CD4-positive, alpha-beta T cell treated with Interleukin-17A for 1 hour (primary cell): ENCODE measurements around the gene RAD9A.

Experiments
- DNase-seq: peaks from one replicate; pipeline ENCODE4 v3.0.0-alpha.2; 2020

The RAD9A gene

DNA sequence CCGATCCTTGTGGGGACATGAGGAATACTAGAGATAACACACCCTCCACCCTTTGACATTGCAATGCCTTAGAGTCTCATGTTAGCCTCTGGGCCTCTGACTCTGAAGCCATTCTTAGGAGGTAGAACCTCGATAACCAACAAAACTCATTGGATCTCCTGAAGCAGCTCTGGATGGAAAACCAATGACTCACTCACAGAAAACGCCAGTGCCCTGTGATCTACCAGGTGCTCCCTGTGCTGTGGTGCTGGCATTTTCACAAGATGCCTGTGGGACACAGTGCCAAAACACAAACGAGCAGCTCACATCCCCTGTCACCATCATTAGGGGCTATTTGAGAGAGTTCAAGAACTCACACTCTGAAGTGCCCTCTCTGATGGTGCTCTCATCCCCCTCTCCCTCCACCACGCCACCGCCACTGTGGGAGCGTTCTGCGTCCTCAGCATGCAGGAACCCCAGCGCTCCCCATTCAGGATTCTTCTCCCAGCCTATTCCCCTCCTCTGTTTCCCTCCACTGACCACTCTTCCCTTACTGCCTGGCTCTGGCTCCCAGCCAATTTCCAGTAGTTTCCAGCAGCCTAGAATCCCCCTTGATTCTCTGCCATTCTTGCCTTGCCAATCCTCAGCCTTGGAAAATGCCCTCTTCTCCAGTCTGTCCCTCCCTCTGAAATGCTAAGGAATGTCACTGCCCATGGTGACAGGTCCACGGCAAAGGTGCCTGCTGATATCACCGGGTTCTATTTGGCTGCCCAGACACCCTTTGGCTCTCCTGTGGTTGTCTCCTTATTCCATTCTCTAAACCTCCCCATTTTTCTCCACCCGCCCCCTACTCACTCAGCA lies 33.7 kb upstream of the RAD9A start:
- DNase-seq, result no peak

DNA sequence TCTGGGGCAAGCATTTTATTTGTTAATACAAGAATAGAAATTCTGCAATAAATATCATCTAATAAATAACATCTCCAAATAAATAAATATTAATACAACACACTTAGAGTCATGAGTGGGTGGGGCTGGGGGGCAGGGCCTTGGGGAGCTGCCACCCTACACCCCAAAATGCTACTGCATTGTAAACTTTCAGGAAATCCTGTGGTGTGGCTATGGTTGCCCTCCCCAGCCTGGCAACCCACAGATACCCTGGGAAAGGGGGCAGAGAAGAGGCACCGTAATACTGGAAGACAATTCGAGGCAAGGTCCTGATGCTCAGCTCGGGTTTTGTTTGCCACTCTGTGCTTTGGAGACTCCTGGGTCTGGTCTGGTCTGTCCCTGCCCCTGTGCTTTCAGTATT lies 27.6 kb upstream of the RAD9A start:
- DNase-seq, result peak; percentile 32

DNA sequence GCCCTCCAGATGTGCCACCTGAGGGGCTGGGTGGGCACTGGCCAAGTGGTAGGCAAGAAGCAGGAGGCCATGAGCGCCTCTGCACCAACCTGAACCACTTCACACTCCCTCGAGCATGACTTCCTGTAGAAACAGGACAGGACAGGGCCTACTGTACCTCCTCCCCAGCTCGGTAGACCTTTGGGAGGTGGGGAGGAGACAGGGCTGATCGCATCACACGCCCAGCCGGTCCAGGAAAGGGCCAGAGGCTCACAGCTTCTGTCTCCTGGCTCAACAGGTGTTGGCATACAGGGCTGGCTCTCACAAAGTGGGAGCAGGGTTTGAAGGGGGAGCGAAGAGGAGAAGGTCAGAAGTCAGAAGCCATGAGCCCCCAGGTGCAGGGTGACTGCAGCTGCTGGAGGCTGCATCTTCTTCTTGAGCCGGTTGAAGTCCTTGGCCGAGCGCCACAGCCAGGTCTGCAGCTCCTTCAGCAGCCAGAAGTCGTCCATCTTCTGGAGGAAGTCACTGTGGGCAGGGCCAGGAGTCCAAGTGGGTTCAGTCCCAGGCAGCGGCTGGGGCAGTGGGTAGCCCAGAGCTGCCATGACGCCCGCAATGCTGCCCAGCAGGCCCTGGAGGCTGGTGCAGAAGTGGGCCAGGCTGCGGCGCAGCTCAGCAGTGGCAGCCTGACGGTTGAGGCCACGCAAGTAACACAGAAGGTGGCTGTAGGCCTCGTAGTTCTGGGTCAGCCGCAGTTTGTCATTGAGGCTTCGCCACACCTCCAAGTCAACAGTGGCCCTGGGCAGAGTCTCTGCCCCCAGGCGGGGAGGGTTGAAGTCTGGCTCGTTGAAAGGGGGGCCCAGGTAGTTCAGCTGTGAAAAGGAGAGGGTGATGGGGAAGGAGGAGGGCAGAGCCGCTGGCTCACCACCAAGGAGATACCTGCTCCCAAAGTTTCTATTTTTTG lies 26.7 kb upstream of the RAD9A start:
- no peak for DNase-seq

DNA sequence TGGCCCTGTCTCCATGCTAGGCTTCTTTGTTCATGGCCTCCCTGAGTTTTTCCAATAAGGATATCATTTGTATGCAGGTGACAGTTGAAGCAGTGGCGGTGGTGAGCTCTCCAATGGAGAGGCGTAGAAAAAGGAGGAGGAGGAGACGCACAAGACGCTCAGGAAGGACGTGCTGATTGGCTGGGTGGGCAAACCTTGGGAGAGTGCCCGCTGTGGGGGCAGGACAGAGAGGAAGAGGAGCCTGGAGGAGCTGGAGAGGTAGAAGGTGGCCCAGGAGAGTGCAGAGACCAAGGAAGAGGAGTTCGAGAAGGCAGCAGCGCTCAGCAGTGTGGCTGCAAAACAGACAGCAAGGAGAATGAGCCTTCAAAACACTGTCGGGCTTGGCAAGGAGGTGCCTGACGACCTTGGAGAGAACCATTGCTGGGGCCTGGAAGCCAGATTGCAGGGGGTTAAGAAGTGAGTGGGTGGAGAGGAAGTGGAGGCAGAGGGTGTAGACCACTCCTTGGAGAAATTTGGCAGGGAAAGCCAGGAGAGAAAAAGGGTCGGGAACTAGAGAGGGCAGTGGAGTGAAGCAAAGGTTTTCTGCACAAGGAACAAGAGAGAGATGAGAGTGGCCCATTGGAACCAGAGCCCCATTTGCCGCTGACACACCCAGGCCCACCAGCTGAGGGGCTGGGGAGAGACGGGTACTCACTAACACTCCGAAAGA lies 25.9 kb upstream of the RAD9A start:
- no peak for DNase-seq

DNA sequence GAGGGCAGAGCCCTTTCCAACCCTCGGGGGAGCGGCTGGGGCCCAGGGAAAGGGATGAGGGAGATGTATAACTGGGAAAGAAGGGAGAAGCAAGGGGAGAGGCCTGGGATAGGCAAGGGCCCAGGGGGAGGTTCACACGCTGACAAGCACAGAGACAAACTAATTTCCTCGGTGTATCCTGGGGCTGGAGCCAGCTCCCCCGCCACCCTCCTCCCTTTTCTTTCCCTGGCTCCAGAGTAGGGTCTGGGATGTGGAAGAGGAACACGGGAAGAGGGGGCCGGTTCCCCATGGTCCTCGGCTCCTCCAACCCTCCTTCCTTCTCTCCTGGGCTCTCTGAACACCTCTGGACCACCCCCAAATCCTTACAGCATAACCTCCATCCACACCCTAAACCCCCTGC lies 25.2 kb upstream of the RAD9A start:
- DNase-seq, result no peak

GRCh38 chr11:67366961-67367760 lies 24.6 kb upstream of the RAD9A start:
- DNase-seq, result no peak

DNA sequence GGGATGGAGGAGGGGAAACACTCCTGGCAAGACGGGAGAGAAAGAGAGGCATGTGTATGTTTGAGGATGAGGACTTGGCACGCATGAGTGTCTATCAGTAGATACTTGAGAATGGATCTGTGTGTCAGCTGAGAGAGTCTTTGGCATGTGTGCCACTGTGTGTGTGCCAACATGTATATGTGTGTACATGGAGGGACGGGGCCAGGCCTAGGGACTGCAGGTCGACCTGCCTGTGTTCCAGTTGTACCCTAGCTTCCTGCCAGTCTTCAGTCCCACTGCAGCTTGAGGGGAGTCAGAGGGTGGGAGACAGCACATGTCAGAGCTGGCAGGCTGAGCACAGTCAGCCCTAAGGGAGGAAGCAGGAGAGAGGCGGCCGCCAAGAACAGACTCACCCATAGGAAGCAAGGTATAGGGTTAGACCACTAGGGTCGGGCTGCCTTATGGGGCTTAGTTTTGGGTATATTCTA lies 24.0 kb upstream of the RAD9A start:
- DNase-seq, result no peak

- DNase-seq, result peak; percentile 51
Observed at GRCh38 chr11:67368621-67369020, 23.2 kb upstream of the RAD9A start.

GRCh38 chr11:67369275-67369674 lies 22.5 kb upstream of the RAD9A start:
- DNase-seq, result no peak

DNA sequence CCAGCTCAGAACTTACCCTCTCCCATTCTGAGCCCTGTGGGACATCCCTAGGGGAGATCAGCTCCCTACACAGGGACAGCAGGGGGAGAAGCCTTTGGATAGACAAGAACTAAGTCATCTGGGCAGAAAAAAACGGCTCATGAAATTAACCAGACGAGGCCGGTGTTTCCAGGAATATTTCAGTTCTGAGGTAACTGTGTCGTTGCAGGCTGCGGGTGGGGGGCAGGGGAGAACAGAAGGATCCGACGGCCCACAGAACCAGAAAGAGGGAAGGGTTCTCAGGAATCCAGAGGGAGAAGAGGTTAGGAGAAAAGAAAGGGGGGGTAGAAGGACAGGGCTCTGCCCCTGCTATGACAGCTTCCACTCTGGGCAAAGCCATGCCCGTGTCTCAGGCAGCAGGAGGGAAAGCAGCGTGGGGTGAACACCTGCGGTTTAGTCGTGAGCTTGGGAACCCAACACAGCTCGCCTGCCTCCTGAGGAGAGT lies 21.9 kb upstream of the RAD9A start:
- DNase-seq, result no peak

- no peak for DNase-seq
Observed at GRCh38 chr11:67370351-67371076, 21.3 kb upstream of the RAD9A start.

- DNase-seq, result peak; percentile 46
Observed at GRCh38 chr11:67371189-67371910, 20.4 kb upstream of the RAD9A start.

- DNase-seq, result no peak
Observed at GRCh38 chr11:67371911-67372320, 19.9 kb upstream of the RAD9A start.

DNA sequence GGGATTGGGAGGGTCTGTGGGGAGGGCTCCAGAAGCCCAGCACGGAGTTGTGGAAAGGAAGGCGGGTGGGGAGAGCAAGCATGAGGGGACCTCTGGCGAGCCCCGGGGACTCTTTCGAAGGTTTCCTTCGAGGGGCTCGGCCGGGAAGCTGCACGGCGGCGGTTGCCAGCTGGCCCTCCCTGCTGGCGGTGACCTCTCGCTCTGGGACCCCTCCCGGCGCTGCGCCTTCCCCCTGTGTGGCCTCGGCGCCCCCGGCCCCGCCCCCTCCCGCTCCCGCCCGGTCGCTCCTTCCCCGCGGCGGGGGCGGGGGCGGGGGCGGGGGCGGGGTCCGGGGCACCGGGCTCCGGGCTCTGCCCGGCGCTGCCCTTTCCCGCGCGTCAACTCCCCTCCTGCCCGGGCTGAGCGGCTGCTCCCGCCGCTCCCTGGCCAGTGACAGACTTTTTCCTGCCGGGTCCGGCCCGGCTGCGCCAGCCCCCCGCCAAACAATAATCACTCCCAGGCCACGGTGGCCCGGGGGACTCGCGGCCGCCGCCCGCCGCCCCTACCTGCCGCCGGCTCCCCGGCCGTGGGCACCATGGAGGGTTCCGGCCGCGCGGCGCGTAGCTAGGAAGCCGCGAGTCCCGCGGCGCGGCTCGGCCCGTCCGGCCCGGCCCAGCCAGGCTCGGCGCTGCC lies 19.3 kb upstream of the RAD9A start:
- no peak for DNase-seq

DNA sequence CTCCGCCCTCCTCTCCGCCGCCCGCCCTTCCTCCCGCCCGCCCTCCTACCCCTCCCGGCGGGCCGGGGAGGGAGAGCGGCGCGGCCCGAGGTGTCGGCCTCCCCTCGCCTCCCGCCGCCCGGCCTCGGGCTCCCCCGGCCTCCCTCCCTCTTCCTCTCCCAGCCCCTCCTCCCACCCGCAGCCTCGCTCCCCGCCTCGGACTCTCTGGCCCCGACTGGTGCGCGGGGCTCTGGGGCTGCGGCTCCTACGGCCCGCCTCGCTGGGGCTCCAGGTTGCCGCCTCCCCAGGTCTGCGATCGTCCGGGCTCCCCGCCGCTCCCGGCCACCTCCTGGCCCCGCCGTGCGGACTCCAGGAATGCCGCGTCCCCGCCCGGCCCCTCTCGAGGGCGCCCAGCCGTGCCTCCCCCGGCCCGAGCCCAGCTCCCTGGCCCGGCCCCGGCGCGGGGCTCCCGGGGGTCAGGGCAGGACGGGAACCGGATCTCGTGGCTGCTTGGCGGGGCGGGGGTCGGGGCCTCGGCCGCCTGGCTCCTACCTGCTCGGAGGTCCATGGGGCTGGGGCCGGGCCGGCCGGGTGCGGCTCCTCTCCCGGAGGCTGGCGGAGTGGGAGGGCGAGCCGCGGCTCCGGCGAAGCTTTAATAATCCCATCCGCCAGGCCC lies 18.7 kb upstream of the RAD9A start, which contains the start of gene CLCF1:
Gene CLCF1, minus strand, starts transcription at position 606 of the 655 bp plus-strand sequence. Its CDS starts 59 bp downstream, at position 547.
- peak; percentile 49 for DNase-seq

DNA sequence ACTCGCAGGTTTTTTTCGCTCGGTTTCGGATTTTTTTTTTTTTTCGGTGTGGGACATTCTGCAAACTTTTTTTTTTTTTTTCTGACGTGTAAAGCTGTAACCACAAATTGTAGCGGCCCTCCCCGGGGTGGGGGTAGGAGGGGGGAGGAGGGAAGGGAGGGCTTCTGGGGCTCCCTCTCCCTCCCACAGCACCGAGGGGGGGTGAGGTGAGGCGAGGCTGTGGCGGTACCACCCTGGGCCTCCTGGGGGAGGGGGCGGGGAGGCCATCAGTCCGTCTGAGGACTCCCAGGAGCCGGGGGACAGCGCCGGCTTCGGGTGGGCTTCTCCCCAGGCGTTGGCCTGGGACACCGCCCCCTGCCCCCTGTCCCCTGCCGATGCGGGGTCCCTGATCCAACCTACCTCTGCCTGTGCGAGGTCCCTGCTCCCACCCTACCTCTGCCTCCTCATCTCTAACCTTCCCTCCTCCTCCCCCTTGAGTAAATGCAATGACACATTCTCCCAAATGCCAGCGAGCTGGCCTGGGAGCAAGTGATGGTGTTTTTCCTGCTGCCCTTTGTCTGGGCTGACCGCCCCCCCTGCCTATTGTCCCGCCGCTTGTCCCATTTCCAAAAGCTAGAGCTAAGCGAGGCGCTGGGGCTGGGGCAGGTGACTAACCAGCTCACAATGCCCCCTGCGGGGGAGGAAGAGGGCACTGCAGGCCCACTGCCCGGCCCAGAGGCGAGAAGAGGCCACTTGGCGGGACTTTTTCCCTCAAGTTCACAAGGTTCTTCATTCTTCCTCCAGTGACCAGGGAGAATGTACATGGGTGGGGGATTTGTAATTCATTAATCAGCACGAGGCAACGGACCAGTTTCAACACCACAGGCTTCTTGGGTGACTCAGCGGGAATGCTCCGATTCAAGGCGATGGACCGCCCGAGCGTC lies 17.9 kb upstream of the RAD9A start:
- DNase-seq, result peak; percentile 92

DNA sequence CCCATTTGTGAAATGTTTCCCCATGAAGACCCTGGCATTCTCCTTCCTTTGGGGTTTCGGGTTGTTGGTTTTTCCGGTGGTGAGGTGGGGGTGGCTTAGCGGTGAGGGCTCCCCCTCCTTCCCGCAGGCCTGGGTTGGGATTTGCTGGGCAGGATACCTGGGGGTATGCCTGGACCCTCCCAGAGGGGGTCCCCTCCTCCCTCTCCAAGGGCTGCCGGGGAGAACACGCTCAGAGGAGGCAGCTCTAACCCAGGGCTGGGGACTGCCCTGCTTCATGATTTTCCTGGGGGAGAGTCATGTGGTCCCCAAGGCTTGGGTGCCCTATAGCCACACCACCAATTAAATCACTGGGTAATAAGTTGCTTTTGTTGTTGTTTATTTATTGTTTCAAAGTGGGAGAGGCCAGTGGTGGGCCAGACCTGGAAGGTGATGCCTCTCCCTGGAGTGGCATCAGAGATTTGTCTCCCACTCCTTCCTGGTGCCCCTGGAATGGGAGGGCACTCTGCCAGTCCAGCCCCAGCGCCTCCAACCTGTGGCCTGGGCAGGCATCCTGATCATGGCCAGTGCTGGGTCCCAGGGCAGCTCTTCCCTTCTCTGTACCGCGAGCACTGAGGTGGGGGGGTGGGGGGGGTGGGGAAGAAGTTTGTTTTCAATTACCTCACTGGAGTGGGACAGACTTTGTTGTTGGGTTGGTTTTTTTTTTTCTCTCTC lies 17.1 kb upstream of the RAD9A start:
- no peak for DNase-seq
